Embryonic facial prominence (tissue), 1 donor: ENCODE results near the gene RAB30.

Source experiments
- DNase-seq: peaks from one replicate; pipeline ENCODE4 v3.0.0-alpha.2; 2016; ENCODE audit errors: extremely low spot score

The RAB30 gene

GRCh38 chr11:83070731-83071566, 748 bp downstream of the RAB30 start:
- peak; percentile 34 for DNase-seq

DNA sequence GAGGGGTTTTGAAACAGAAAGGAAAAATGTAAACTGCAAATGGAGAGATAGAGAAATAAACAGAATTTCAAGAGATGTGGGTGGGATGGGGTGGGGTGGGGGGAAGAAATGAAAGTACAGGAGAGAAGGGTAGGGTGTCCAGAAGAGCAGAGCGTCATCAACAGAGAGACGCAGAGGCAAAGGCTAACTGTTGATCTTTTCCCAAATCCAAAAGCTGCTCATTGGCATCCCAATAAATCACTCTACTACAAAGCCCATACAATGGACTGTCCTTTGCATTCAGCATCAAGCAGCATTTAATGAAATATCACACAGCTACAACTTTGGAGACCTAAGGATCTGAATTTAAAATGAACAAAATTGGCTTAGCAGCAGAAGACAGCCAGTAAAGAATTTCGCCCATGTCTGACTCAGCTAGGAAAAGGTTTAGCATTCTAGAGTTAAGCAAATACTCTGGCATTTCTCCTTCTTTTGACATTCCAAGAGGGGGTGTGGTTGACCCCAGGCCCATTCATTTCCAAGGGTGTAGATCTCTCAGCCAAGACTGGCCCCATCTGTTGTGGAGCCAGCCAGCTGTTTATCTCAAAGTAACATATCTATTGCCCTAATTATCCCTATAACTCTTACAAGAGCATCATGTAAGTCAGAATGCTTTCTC, 1.5 kb downstream of the RAB30 start:
- DNase-seq: peak; percentile 22

GRCh38 chr11:83069441-83070043, 2.2 kb downstream of the RAB30 start:
- no peak for DNase-seq

DNA sequence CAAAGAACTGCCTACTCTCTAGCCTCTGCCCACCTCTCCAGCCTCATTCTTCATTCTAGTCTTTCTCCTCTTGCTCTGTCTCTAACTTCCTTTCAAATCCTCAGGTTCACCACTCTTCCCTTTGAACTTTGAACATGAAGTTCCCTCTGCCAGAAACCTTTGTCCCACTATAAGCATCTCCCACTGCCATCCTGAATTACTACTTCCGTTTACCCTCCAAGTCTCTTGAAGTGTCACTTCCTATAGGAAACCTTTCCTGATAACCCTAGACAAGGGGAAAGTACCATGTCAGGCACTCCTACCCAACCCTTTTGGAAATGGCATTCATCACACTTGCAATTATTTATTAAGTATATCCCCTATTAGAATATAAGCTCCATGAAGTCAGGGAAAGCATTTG, 3.1 kb downstream of the RAB30 start:
- DNase-seq: no peak

- DNase-seq: no peak
Observed at GRCh38 chr11:83064011-83064410, 7.7 kb downstream of the RAB30 start.

DNA sequence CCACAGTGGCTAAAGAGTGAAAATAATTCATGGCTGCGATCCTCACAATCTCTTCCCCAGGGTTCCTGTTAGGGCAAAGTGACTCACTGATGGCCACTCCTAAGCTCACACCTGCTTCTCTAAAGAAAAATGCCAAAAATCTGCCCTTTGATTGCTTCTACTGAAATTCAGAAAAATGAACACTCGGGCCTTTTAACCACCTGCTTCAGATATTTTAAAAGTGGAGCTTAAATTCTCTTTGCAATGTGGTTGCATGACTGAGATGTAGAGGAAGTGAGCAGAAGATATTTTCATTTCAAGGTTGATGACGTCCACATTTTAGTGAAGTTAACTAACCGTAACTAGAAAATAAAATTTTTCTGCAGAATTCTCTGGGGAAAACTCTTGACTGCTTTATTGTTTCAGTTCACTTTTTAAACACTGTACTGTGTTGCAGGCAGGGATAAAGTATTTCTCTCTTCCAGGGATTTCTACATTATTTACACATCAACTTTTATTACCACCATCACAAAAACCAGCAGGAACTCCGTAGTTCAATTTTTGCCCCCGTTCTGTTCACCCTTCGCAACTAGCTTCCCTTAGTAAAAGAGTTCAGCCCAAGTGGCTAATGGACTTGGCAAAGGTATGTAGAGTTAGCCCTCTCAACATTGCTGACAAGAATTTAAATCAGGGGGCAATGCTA, 8.5 kb downstream of the RAB30 start:
- DNase-seq: peak; percentile 7

GRCh38 chr11:83061883-83062282, 9.8 kb downstream of the RAB30 start:
- DNase-seq: no peak

- DNase-seq: no peak
Observed at GRCh38 chr11:83060965-83061364, 10.7 kb downstream of the RAB30 start.

GRCh38 chr11:83057721-83058120, 14.0 kb downstream of the RAB30 start:
- no peak for DNase-seq

DNA sequence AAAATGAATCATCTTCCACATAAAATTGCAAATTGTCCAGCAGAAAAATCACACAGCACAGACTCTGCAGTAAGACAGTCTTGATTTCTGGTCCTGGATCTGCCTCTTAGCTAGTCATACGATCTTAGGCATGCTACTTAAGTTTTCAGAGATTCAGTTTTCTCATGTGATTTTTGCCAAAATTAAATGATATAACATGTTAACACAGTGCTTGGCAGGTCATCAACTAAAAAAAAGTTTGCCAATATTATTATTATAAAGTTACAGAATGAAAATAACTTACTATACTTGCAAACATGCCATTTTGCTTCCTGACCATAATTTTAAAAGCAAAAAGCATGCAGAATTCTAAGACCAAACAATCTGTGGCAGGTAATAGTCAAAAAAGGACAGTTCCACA, 15.1 kb downstream of the RAB30 start:
- DNase-seq: no peak

DNA sequence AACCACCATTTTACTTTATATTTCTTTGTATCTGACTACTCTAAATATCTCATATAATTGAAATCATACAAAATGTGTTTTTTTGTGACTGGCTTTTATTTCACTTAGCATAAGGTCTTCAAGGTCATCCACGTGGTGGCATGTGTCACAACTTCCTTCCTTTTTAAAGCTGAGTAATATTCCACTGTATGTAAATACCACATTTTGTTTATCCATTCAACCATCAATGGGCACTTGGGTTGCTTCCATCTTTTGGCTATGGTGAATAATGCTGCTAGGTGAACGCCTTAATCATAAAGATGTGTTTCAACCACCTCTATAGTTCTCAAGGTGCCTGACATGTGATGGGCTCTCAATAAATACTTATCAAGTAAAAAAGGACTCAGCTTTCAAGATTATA, 15.5 kb downstream of the RAB30 start:
- no peak for DNase-seq

- DNase-seq: no peak
Observed at GRCh38 chr11:83054904-83055380, 16.8 kb downstream of the RAB30 start.

DNA sequence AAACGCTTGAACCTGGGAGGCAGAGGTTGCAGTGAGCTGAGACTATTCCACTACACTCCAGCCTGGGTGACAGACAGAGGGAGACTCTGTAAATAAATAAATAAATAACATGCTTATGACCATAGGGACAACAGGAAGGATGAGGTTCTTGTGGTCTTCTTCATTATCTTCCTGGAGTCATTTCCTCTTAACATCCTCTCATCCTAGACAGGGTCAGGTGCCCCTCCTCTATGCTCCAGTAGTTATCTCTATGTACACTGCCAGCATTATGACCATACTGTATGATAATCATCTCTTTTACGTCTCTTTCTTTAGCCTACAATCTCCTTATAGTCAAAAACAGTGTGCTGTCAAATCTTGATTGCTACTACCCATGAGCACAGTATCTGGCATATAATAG, 17.7 kb downstream of the RAB30 start:
- no peak for DNase-seq

DNA sequence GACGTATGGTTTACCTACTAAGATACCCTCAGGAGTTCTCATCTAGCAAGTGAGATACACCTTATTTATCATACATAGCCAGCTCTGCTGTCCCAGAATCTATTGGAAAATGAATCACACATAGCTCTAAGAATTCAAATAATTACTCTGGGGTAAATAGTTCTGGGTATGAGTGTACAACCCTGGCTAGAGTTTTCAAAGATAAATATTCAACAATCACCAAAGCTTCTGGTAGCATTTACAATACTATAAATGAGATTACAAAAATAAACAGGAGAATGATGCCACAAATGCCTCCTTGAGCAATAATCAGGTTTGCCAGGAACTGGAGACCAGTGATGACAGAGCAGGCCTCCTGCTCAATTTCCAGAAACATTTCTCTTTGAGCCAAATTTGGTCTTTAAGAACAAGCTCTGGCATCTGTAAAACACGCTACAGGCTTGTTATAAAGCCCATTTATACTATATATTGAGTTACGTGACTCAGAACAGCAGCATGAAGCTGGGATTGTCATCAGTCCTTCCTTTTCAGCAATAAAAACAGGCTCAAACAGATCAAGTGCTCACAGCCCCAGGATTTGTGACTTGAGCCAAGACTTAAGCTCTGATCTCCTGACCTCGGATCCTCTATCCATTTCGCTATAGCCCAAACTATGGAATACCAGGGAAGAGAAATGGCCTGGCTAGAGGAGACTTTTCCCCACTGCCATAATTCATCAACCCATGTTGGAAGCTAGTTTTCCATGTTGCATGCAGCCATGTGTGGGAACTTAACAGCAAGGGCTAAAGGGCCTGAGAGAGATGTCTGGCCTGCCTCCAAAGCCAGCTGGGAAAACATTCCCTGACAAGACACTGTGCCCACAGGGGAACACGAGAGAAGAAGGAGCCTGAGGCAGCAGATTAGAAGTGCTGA, 19.7 kb downstream of the RAB30 start:
- DNase-seq: peak; percentile 16

DNA sequence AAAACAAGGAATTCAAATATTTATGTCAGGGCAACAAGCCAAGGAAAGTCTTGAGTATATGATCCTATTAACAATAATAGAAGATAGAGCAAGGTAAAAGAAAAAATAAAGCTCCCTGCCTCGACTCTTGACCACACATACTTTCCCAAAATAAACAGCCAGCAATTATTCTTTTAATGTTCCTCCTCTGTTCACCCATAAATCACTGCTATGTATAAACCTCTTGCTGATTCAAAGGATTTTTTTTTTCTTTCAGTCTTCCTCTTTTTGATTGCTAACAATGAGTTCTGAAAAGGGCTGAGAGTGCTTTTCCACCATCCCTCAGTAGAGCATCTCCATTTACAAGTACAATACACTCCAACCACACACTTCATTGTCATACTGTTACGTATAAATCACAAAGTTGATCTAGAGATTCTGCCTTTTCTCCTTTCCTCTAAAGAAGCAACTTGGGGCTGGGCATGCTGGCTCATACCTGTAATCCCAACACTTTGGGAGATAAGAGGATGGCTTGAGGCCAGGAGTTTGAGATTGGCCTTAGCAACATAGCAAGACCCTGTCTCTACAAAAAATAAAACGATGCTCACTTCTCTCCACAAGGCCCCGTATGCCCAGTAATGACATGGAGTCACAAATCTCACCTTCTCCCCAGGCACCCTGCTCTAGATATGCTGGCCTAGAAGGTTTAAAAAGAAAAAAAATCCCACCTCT, 24.0 kb downstream of the RAB30 start:
- no peak for DNase-seq

- DNase-seq: no peak
Observed at GRCh38 chr11:83046621-83047172, 25.0 kb downstream of the RAB30 start.

- no peak for DNase-seq
Observed at GRCh38 chr11:83044958-83045712, 26.6 kb downstream of the RAB30 start.

GRCh38 chr11:83042964-83043711, 28.6 kb downstream of the RAB30 start:
- DNase-seq: no peak

- no peak for DNase-seq
Observed at GRCh38 chr11:83041126-83041525, 30.6 kb downstream of the RAB30 start.
